Muscle of leg (tissue), 11 donors: ENCODE results near the gene SMOC2. TPM values are rescaled to one million over a fixed set of nuclear protein-coding genes. Genes with fewer than 3 reads are reported as not detected.

ENCODE experiments used
- DNase-seq: peaks from one replicate; pipeline ENCODE4 v3.0.0; 2013
- H3K27ac ChIP-seq: one replicate; pipeline ENCODE4 v1.5.1; 2013; ENCODE audit warnings: mild to moderate bottlenecking, low read length, control low read depth
- H3K27me3 ChIP-seq: one replicate; pipeline ENCODE4 v1.6.1; 2013; ENCODE audit warnings: low read length; ENCODE audit not compliant: control insufficient read depth, insufficient read depth
- H3K36me3 ChIP-seq: one replicate; pipeline ENCODE4 v1.6.1; 2013; ENCODE audit warnings: low read length; ENCODE audit not compliant: control insufficient read depth, insufficient read depth
- H3K4me1 ChIP-seq: one replicate; pipeline ENCODE4 v1.6.1; 2013; ENCODE audit warnings: low read length; ENCODE audit not compliant: control insufficient read depth, insufficient read depth
- H3K4me3 ChIP-seq: one replicate; pipeline ENCODE4 v1.5.1; 2013; ENCODE audit warnings: low read length, control low read depth
- H3K9me3 ChIP-seq: replicated peaks from 2 replicates; pipeline ENCODE4 v1.6.1; 2013; ENCODE audit warnings: low read depth, low read length; ENCODE audit not compliant: control insufficient read depth
- WGBS: methylation state at CpG from one replicate; pipeline ENCODE4 v1.1.5; 2013; ENCODE audit warnings: missing lambda C conversion rate; ENCODE audit not compliant: insufficient coverage; 5-methylcytosine and 5-hydroxymethylcytosine counted together
- polyA plus RNA-seq, 8 donors: library from polyadenylated mRNA; unstranded; fragments of 120-200 nt; gene quantifications; one replicate each; pipeline versions ENCODE4 v1.2.1 to v1.2.3, GENCODE V29; 2013; ENCODE audit warnings: inconsistent platforms in 1 of 8, low replicate concordance in 1 of 8; ENCODE audit not compliant: insufficient read length in 8 of 8, insufficient read depth in 1 of 8
- total RNA-seq: library from RNA; stranded (reverse); fragments of 120-200 nt; gene quantifications from one replicate; pipeline ENCODE4 v1.2.4, GENCODE V29; 2013

Gene SMOC2
- total and polyA plus RNA-seq, 9 donors, result 58.0 to 109 (median 78.9) TPM

DNA sequence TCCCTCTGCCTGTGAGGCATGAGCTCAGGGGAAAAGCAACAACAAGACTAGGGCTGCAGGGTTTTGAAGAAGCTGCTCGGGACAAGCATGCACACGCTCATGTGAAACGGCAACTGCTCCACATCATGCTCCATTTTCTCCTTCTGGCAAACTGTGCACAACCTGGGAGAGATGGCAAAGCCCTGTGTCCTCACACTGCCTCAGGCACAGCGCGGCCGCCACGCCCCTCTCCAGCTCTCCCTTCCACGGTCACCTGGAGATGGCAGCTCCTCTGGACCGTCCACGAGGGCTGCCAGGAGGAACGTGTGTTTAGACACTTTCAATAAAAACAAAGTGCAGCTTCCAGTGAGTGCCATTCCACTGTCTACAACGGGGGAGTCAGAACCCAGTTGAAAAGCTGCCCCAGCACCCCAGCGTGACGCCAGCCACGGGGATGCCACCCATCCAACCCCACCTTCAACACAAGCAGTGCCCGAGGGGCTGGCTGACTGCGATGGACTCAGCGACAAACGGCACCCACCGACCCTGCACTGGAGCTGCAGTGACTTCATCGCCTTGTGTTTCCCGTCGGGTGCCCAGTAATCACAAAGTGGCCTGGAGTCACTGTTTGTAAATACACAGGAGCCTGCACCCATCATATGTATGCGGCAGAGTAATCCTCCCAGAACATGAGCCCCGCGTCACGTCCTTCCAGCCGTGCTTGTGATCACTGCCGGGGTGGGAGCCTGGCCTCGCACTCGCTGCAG, 16.1 kb downstream of the SMOC2 start:
- Histone ChIP-seq H3K27me3 (peaks cover 3% of the 10 kb centered on the region), H3K27ac (no peak overlapping the region), H3K4me3 (no peak overlapping the region), H3K9me3 (no peaks in the 10 kb centered on the region), H3K36me3 (peaks cover 3% of the 10 kb centered on the region), H3K4me1 (peaks cover 6% of the 10 kb centered on the region)
- WGBS, result 85% methylated on average over 29 of the region's 31 CpGs
- no peak for DNase-seq

- Histone ChIP-seq H3K9me3 (no peaks in the 10 kb centered on the region), H3K4me3 (no peak overlapping the region), H3K27ac (no peak overlapping the region), H3K27me3 (peaks cover 3% of the 10 kb centered on the region), H3K4me1 (peaks cover 10% of the 10 kb centered on the region), H3K36me3 (peaks cover 3% of the 10 kb centered on the region)
- no peak for DNase-seq
- WGBS, result 84% methylated on average over 3 of the region's 7 CpGs
Observed at GRCh38 chr6:168457653-168457934, 16.6 kb downstream of the SMOC2 start.

DNA sequence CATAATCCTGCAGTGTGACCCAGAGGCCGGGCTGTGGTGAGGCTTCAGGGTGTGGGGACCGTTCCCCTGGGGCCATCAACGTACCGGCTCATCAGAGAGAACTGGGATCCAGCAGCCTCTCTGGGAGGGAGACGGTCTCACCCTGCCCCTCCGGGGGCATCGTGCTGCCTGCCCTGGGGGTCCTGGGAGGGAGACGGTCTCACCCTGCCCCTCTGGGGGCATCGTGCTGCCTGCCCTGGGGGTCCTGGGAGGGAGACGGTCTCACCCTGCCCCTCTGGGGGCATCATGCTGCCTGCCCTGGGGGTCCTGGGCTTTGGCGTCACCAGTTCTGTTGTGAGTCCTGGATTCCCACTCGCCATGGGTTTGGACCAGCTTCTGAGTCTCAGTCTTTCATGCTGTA, 17.1 kb downstream of the SMOC2 start:
- peaks cover 3% of the 10 kb centered on the region for H3K27me3 ChIP-seq
- 80% methylated on average over 11 of the region's 12 CpGs for WGBS
- H3K4me3 ChIP-seq, result no peak overlapping the region
- DNase-seq, result no peak
- no peaks in the 10 kb centered on the region for H3K9me3 ChIP-seq
- peaks cover 3% of the 10 kb centered on the region for H3K36me3 ChIP-seq
- H3K27ac ChIP-seq, result no peak overlapping the region
- H3K4me1 ChIP-seq, result peaks cover 7% of the 10 kb centered on the region

- Histone ChIP-seq H3K9me3 (no peaks in the 10 kb centered on the region), H3K4me1 (peaks cover 6% of the 10 kb centered on the region), H3K27me3 (peaks cover 3% of the 10 kb centered on the region), H3K36me3 (peaks cover 3% of the 10 kb centered on the region), H3K4me3 (no peak overlapping the region), H3K27ac (no peak overlapping the region)
- DNase-seq, result no peak
- WGBS, result 100% methylated on average over 5 of the region's 9 CpGs
Observed at GRCh38 chr6:168459572-168459971, 18.6 kb downstream of the SMOC2 start.

DNA sequence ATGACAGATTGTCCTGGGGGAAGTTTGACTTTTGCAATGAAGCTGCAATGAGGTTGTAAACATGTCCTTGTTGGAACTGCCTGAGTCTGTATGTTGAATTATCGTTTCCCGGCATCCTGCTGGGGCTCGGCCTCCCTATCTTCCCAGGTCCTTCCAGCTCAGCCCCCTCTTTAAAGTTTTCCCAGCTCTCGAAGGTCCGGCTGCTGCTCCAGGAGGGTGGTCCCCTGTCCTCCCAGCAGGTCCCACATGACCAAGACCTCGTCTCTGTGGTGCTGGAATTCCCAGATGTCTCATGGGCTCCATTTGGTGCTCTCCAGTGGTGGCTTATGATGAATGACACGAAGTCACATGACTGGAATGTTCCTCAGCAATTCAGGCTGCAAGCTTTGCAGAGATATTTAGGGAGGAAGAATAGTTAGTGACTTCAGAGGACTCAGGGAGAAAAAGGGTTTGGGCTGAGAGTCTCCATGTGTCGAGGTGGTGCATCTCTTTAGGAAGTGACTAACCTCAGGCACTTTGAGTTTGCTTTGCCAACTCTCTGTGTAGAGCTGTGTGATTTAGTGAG, 21.4 kb downstream of the SMOC2 start:
- peaks cover 18% of the 10 kb centered on the region for H3K4me1 ChIP-seq
- no peaks in the 10 kb centered on the region for H3K27me3 ChIP-seq
- 52% methylated on average over 6 of the region's 8 CpGs for WGBS
- H3K27ac ChIP-seq, result no peak overlapping the region
- no peak overlapping the region for H3K4me3 ChIP-seq
- H3K36me3 ChIP-seq, result no peaks in the 10 kb centered on the region
- no peaks in the 10 kb centered on the region for H3K9me3 ChIP-seq
- no peak for DNase-seq

GRCh38 chr6:168464546-168464945, 23.6 kb downstream of the SMOC2 start:
- Histone ChIP-seq H3K27ac (no peak overlapping the region), H3K4me1 (peaks cover 27% of the 10 kb centered on the region), H3K27me3 (peaks cover 3% of the 10 kb centered on the region), H3K9me3 (no peaks in the 10 kb centered on the region), H3K36me3 (no peaks in the 10 kb centered on the region), H3K4me3 (no peak overlapping the region)
- WGBS, result 88% methylated on average over 3 of the region's 4 CpGs
- DNase-seq, result no peak

DNA sequence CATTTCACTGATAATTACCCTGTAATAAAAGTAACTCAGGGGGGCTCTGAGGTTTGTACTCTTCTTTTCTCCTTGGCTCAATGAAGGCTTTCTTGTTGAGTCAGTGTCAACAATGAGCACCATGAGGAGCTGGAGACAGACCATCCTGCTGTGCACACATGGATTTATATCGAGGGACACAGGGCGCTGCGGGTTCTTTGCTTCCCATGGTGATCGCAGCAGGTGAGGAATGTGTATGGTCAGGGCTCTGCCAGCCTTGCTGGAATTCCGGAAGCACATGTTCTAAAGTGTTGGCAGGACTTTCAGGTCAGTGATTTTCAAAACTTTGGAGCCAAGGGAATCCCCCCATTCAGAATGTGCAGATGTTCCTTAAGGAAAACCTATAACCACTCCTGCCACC, 27.1 kb downstream of the SMOC2 start:
- Histone ChIP-seq H3K4me3 (no peak overlapping the region), H3K36me3 (no peaks in the 10 kb centered on the region), H3K9me3 (no peaks in the 10 kb centered on the region), H3K27ac (no peak overlapping the region), H3K27me3 (peaks cover 4% of the 10 kb centered on the region), H3K4me1 (peaks cover 23% of the 10 kb centered on the region)
- DNase-seq, result no peak
- WGBS, result 80% methylated on average over 4 of the region's 5 CpGs

DNA sequence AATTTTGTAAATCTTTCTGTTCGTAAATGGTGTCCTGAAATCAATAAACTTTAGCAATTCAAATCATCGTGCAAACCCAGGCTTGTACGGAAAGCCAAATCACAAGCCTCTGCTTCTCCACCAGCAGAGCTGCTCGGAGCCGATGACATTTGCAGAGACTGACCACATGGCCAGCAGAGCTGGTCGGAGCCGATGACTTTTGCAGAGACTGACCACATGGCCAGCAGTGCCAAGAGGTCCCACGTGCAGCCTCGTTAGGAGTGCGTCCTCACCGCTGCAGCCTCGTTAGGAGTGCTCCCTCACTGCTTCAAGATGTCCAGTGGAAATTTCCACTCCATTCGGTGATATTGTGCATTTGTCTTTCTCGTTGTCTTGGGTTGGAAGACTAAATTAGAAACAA, 28.5 kb downstream of the SMOC2 start:
- H3K4me3 ChIP-seq, result no peak overlapping the region
- H3K27ac ChIP-seq, result no peak overlapping the region
- H3K9me3 ChIP-seq, result no peaks in the 10 kb centered on the region
- H3K36me3 ChIP-seq, result no peaks in the 10 kb centered on the region
- 27% methylated on average over 9 of the region's 14 CpGs for WGBS
- H3K4me1 ChIP-seq, result peaks cover 23% of the 10 kb centered on the region
- H3K27me3 ChIP-seq, result peaks cover 8% of the 10 kb centered on the region
- peak; percentile 85 for DNase-seq

GRCh38 chr6:168469926-168470325, 28.9 kb downstream of the SMOC2 start:
- Histone ChIP-seq H3K27ac (no peak overlapping the region), H3K27me3 (peaks cover 8% of the 10 kb centered on the region)
- no CpG with 5 or more reads among the region's 5 CpGs for WGBS

DNA sequence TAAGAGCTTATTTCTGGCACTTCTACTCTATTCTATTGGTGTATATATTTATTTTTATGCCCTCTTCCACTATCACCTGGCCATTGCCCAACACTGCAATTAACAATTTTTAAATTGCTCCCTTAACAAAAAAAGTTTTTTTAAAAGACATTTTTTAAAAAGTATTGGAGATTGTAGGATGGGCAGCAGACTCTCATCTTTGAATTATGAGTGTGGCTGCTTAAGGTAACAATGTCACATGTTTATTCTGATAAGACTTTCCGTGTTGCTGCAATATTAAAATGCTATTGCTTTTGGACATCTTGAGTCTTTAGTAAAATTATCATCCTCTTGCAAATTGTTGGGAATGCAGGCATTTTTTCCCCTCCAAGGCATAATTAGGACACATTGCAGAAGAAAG, 31.4 kb downstream of the SMOC2 start:
- no peak overlapping the region for H3K27ac ChIP-seq
- H3K27me3 ChIP-seq, result peaks cover 8% of the 10 kb centered on the region
- no peak for DNase-seq
- peaks cover 11% of the 10 kb centered on the region for H3K4me1 ChIP-seq
- no CpG with 5 or more reads among the region's 1 CpG for WGBS
- H3K4me3 ChIP-seq, result no peak overlapping the region
- H3K9me3 ChIP-seq, result no peaks in the 10 kb centered on the region
- H3K36me3 ChIP-seq, result no peaks in the 10 kb centered on the region

More at GRCh38 chr6:168469926-168470325, 28.9 kb downstream of the SMOC2 start:
- H3K4me3 ChIP-seq, result no peak overlapping the region
- no peaks in the 10 kb centered on the region for H3K9me3 ChIP-seq
- H3K4me1 ChIP-seq, result peaks cover 21% of the 10 kb centered on the region
- no peaks in the 10 kb centered on the region for H3K36me3 ChIP-seq
- DNase-seq, result no peak
